H9 (cell line): ENCODE measurements around the gene GRIA4. TPM values are rescaled to one million over a fixed set of nuclear protein-coding genes. Genes with fewer than 3 reads are reported as not detected.

Experiments
- DNase-seq: peaks from one replicate; pipeline ENCODE4 v3.0.0-alpha.2; 2017
- H2AFZ ChIP-seq: one replicate; pipeline ENCODE4 v1.6.1; 2013; ENCODE audit warnings: mild to moderate bottlenecking, low read length, control low read depth, moderate library complexity
- H2AK5ac ChIP-seq: 2 replicates; pipeline ENCODE4 v1.6.1; 2013; ENCODE audit warnings: low read length, control low read depth, mixed read lengths; ENCODE audit not compliant: insufficient read length
- H2BK120ac ChIP-seq: one replicate; pipeline ENCODE4 v1.6.1; 2013; ENCODE audit warnings: low read depth, mild to moderate bottlenecking, low read length, control low read depth, inconsistent platforms; ENCODE audit not compliant: poor library complexity, severe bottlenecking
- H2BK12ac ChIP-seq: 2 replicates; pipeline ENCODE4 v1.6.1; 2013; ENCODE audit warnings: low read length, control low read depth, mixed read lengths, low read depth; ENCODE audit not compliant: insufficient read length
- H2BK15ac ChIP-seq: 2 replicates; pipeline ENCODE4 v1.6.1; 2013; ENCODE audit warnings: low read depth, low read length, control low read depth
- H2BK20ac ChIP-seq: one replicate; pipeline ENCODE4 v1.6.1; 2013; ENCODE audit warnings: low read depth, mild to moderate bottlenecking, low read length, control low read depth, inconsistent platforms; ENCODE audit not compliant: poor library complexity, severe bottlenecking
- H2BK5ac ChIP-seq: 2 replicates; pipeline ENCODE4 v1.6.1; 2013; ENCODE audit warnings: low read length, control low read depth, mixed read lengths; ENCODE audit not compliant: insufficient read length
- H3K14ac ChIP-seq: 2 replicates; pipeline ENCODE4 v1.6.1; 2013; ENCODE audit warnings: low read length, control low read depth; ENCODE audit not compliant: insufficient read depth
- H3K18ac ChIP-seq: 2 replicates; pipeline ENCODE4 v1.6.1; 2013; ENCODE audit warnings: low read depth, mild to moderate bottlenecking, mixed read lengths, low read length, control low read depth; ENCODE audit not compliant: insufficient read length
- H3K23ac ChIP-seq: 2 replicates; pipeline ENCODE4 v1.6.1; 2013; ENCODE audit warnings: low read length, control low read depth, mixed read lengths, low read depth; ENCODE audit not compliant: insufficient read length
- H3K23me2 ChIP-seq: 2 replicates; pipeline ENCODE4 v1.6.1; 2013; ENCODE audit warnings: low read depth, mild to moderate bottlenecking, mixed read lengths, low read length, control low read depth; ENCODE audit not compliant: insufficient read length, poor library complexity, severe bottlenecking
- H3K27ac ChIP-seq: 2 replicates; pipeline ENCODE4 v1.5.1; 2013; ENCODE audit warnings: low read length, control low read depth, mixed read lengths, low read depth; ENCODE audit not compliant: insufficient read length
- H3K27me3 ChIP-seq: 2 replicates; pipeline ENCODE4 v1.6.1; 2013; ENCODE audit warnings: low read length, control low read depth, inconsistent platforms; ENCODE audit not compliant: insufficient read depth
- H3K4ac ChIP-seq: 2 replicates; pipeline ENCODE4 v1.6.1; 2013; ENCODE audit warnings: low read depth, mild to moderate bottlenecking, control low read depth, inconsistent platforms, low read length, moderate library complexity
- H3K4me1 ChIP-seq: 2 replicates; pipeline ENCODE4 v1.6.1; 2013; ENCODE audit warnings: low read length, control low read depth, inconsistent platforms; ENCODE audit not compliant: insufficient read depth
- H3K4me2 ChIP-seq: 2 replicates; pipeline ENCODE4 v1.6.1; 2013; ENCODE audit warnings: low read length, control low read depth, mixed read lengths; ENCODE audit not compliant: insufficient read length, insufficient read depth
- H3K56ac ChIP-seq: 2 replicates; pipeline ENCODE4 v1.6.1; 2013; ENCODE audit warnings: low read depth, mild to moderate bottlenecking, mixed read lengths, low read length, control low read depth; ENCODE audit not compliant: insufficient read length
- H3K79me1 ChIP-seq: 2 replicates; pipeline ENCODE4 v1.6.1; 2013; ENCODE audit warnings: low read depth, mild to moderate bottlenecking, moderate library complexity, low read length, control low read depth, inconsistent platforms; ENCODE audit not compliant: insufficient read depth, poor library complexity, severe bottlenecking
- H3K79me2 ChIP-seq: 2 replicates; pipeline ENCODE4 v1.6.1; 2013; ENCODE audit warnings: low read length, control low read depth, inconsistent platforms; ENCODE audit not compliant: insufficient read depth
- H3K9ac ChIP-seq: 2 replicates; pipeline ENCODE4 v1.6.1; 2013; ENCODE audit warnings: low read length, control low read depth, mixed read lengths; ENCODE audit not compliant: insufficient read length; ENCODE audit errors: extremely low read depth
- H3K9me3 ChIP-seq: one replicate; pipeline ENCODE4 v1.6.1; 2013; ENCODE audit warnings: low read depth, low read length, inconsistent platforms; ENCODE audit not compliant: control insufficient read depth
- H3T11ph ChIP-seq: one replicate; pipeline ENCODE4 v1.6.1; 2013; ENCODE audit warnings: mild to moderate bottlenecking, low read length, control low read depth, inconsistent platforms
- H4K20me1 ChIP-seq: one replicate; pipeline ENCODE4 v1.6.1; 2013; ENCODE audit not compliant: control insufficient read depth, insufficient read length, insufficient read depth
- H4K5ac ChIP-seq: 2 replicates; pipeline ENCODE4 v1.6.1; 2013; ENCODE audit warnings: low read depth, mild to moderate bottlenecking, mixed read lengths, low read length, control low read depth; ENCODE audit not compliant: insufficient read length
- H4K8ac ChIP-seq: replicated peaks from 2 replicates; pipeline ENCODE4 v1.6.1; 2013; ENCODE audit warnings: low read length, control low read depth, mixed read lengths, low read depth; ENCODE audit not compliant: insufficient read length
- H4K91ac ChIP-seq: 2 replicates; pipeline ENCODE4 v1.6.1; 2013; ENCODE audit warnings: low read depth, mild to moderate bottlenecking, moderate library complexity, mixed read lengths, low read length, control low read depth; ENCODE audit not compliant: insufficient read length
- H3K27ac Mint-ChIP-seq, 3 experiments: 2 replicates in 2 of 3; 3 replicates in 1 of 3; pipeline ENCODE4 v1.8.0; 2020 to 2021; ENCODE audit warnings: mixed read lengths in 3 of 3, mild to moderate bottlenecking in 1 of 3, moderate library complexity in 1 of 3
- H3K27me3 Mint-ChIP-seq: 2 replicates; pipeline ENCODE4 v1.8.0; 2021; ENCODE audit warnings: low read depth, mild to moderate bottlenecking, moderate library complexity, mixed read lengths
- H3K36me3 Mint-ChIP-seq, 3 experiments: 2 replicates in 2 of 3; 3 replicates in 1 of 3; pipeline ENCODE4 v1.8.0; 2020 to 2021; ENCODE audit warnings: low read depth in 3 of 3, mixed read lengths in 3 of 3; ENCODE audit not compliant: insufficient read depth in 1 of 3
- H3K4me1 Mint-ChIP-seq, 2 experiments: 2 replicates each; pipeline ENCODE4 v1.8.0; 2020; ENCODE audit warnings: mixed read lengths in 2 of 2
- H3K4me3 Mint-ChIP-seq, 2 experiments: 2 replicates in 1 of 2; 3 replicates in 1 of 2; pipeline ENCODE4 v1.8.0; 2020 to 2021; ENCODE audit warnings: mild to moderate bottlenecking in 2 of 2, mixed read lengths in 2 of 2, moderate library complexity in 1 of 2
- H3K9me3 Mint-ChIP-seq, 2 experiments: 2 replicates in 1 of 2; 3 replicates in 1 of 2; pipeline ENCODE4 v1.8.0; 2020; ENCODE audit warnings: mild to moderate bottlenecking in 2 of 2, mixed read lengths in 2 of 2, moderate library complexity in 1 of 2
- WGBS: extraction: QIAGEN DNeasy Blood & Tissue Kit; methylation state at CpG from one replicate; pipeline ENCODE4 v1.1.7; 2013; ENCODE audit warnings: missing lambda C conversion rate, low lambda C conversion rate, mixed read lengths; ENCODE audit not compliant: insufficient read length; ENCODE audit errors: extremely low coverage; 5-methylcytosine and 5-hydroxymethylcytosine counted together
- total RNA-seq: library from RNA; stranded (reverse); gene quantifications from 2 replicates; pipeline ENCODE4 v1.2.1, GENCODE V29; 2021
- TF ChIP-seq, protein P1 (sequence below): fragments of 200-600 bp; sonication (generic); conservative IDR thresholded peaks from 3 replicates; pipeline ENCODE4 v1.8.0; 2021; ENCODE audit warnings: antibody characterized with exemption, mild to moderate bottlenecking

GRIA4 gene
- total RNA-seq, 1 experiment from 2014 or later, result 0.83 TPM

DNA sequence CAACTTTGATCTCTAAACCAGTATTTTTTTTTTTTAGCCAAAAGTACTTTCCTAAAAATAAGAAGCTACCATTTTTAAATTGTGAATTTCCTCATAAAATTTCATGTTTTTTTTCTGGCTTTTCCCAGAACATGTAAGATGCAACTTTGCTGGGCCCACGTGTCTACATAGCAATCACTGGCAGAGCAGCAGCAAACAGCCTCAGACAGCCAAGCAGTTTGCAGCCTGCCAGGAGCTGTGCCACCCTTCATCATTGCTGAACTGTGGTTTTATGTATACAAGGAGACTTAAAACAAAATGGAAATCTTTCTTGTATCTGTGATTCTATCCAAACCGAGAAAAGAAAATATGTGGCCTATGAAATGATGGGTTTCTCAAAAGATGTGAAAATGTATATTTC is 110.2 kb downstream of the GRIA4 start:
- no CpG with 5 or more reads among the region's 2 CpGs for WGBS
- H3K4me1 Mint-ChIP-seq, result peaks cover 10 to 11% of the 10 kb centered on the region in 2 experiments

More for the DNA sequence above, 110.2 kb downstream of the GRIA4 start:
- H3K27me3 Mint-ChIP-seq, result no peaks in the 10 kb centered on the region
- H3K56ac ChIP-seq, result no peak overlapping the region
- H2BK5ac ChIP-seq, result no peak overlapping the region
- no peak overlapping the region for H3K4me2 ChIP-seq
- no peak overlapping the region for H4K8ac ChIP-seq
- no peaks in the 10 kb centered on the region for H3K27me3 ChIP-seq
- H3K14ac ChIP-seq, result no peak overlapping the region
- H3K9me3 ChIP-seq, result no peaks in the 10 kb centered on the region
- H2BK120ac ChIP-seq, result no peak overlapping the region
- no peaks in the 10 kb centered on the region for H4K20me1 ChIP-seq
- no peak overlapping the region for H3K23ac ChIP-seq
- no peak overlapping the region for H2BK12ac ChIP-seq
- H3K18ac ChIP-seq, result no peak overlapping the region
- H2BK20ac ChIP-seq, result no peak overlapping the region
- H3K79me1 ChIP-seq, result no peaks in the 10 kb centered on the region
- H3K27ac Mint-ChIP-seq, result no peak overlapping the region
- no peaks in the 10 kb centered on the region for H3K23me2 ChIP-seq
- H3K36me3 Mint-ChIP-seq, result no peaks in the 10 kb centered on the region; a peak in 1 of 7 replicates
- H3K4me3 Mint-ChIP-seq, result no peak overlapping the region
- no peaks in the 10 kb centered on the region; the same call in 1 of the 2 replicates for H3K4me1 ChIP-seq
- no peak overlapping the region for H3K9ac ChIP-seq
- H3K27ac ChIP-seq, result no peak overlapping the region
- no peaks in the 10 kb centered on the region; a peak in 1 of 5 replicates for H3K9me3 Mint-ChIP-seq
- no peak overlapping the region for H2BK15ac ChIP-seq
- H4K5ac ChIP-seq, result no peak overlapping the region
- no peak for DNase-seq
- H3K79me2 ChIP-seq, result no peaks in the 10 kb centered on the region
- H3K4ac ChIP-seq, result no peak overlapping the region
- no peak overlapping the region for H4K91ac ChIP-seq
- no peak overlapping the region for H2AFZ ChIP-seq
- H3T11ph ChIP-seq, result no peak overlapping the region
- no peak overlapping the region for H2AK5ac ChIP-seq
- TF ChIP-seq, protein P1, sequence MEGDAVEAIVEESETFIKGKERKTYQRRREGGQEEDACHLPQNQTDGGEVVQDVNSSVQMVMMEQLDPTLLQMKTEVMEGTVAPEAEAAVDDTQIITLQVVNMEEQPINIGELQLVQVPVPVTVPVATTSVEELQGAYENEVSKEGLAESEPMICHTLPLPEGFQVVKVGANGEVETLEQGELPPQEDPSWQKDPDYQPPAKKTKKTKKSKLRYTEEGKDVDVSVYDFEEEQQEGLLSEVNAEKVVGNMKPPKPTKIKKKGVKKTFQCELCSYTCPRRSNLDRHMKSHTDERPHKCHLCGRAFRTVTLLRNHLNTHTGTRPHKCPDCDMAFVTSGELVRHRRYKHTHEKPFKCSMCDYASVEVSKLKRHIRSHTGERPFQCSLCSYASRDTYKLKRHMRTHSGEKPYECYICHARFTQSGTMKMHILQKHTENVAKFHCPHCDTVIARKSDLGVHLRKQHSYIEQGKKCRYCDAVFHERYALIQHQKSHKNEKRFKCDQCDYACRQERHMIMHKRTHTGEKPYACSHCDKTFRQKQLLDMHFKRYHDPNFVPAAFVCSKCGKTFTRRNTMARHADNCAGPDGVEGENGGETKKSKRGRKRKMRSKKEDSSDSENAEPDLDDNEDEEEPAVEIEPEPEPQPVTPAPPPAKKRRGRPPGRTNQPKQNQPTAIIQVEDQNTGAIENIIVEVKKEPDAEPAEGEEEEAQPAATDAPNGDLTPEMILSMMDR, result no peak
